Right atrium auricular region (tissue), 2 donors: ENCODE results near the gene MRPS14. TPM values are rescaled to one million over a fixed set of nuclear protein-coding genes. Genes with fewer than 3 reads are reported as not detected.
"Not testable (repeated sequence)": the region's sequence is repeated elsewhere in the genome, so short reads cannot be mapped to it uniquely, and the experiment has no call there.

Source experiments
- DNase-seq: peaks from one replicate; pipeline ENCODE4 v3.0.0-alpha.2; 2019; ENCODE audit warnings: low spot score
- H3K27ac ChIP-seq, 2 donors: fragments of 200-600 bp; sonication (generic); 1 replicate in 1 of 2; 2 replicates in 1 of 2; pipeline ENCODE4 v1.5.1; 2016 to 2019
- H3K27me3 ChIP-seq, 2 donors: fragments of 200-600 bp; sonication (generic); one replicate each; pipeline versions ENCODE4 v1.5.1 to v1.6.0; 2017 to 2019
- H3K36me3 ChIP-seq: fragments of 200-600 bp; sonication (generic); one replicate; pipeline ENCODE4 v1.5.1; 2016
- H3K4me1 ChIP-seq, 2 donors: fragments of 200-600 bp; sonication (generic); one replicate each; pipeline versions ENCODE4 v1.5.1 to v1.6.0; 2017 to 2019
- H3K4me3 ChIP-seq, 2 donors: fragments of 200-600 bp; sonication (generic); 1 replicate in 1 of 2; 2 replicates in 1 of 2; pipeline ENCODE4 v1.5.1; 2017 to 2019; ENCODE audit warnings: mild to moderate bottlenecking in 1 of 2, moderate library complexity in 1 of 2
- H3K9me3 ChIP-seq, 2 donors: fragments of 200-600 bp; sonication (generic); one replicate each; pipeline ENCODE4 v1.5.1; 2019
- total RNA-seq, 2 donors: library from RNA; depleted of rRNA; stranded (reverse); fragments of >200 nt; gene quantifications; one replicate each; pipeline ENCODE4 v1.1.0, GENCODE V29; 2016
- TF ChIP-seq, protein P1 (sequence below), 2 donors: fragments of 200-600 bp; sonication (generic); IDR thresholded peaks; one replicate each; pipeline ENCODE4 v1.5.1; 2019; ENCODE audit warnings: antibody characterized with exemption in 2 of 2

Gene MRPS14
- total RNA-seq, 2 donors from 2014 or later: 14.8 to 16.7 TPM

GRCh38 chr1:175062858-175063257 lies 39.6 kb upstream of the MRPS14 start:
- H3K4me1 ChIP-seq: no peaks in the 10 kb centered on the region
- H3K9me3 ChIP-seq: no peaks in the 10 kb centered on the region
- H3K4me3 ChIP-seq: no peak overlapping the region
- no peaks in the 10 kb centered on the region for H3K36me3 ChIP-seq
- H3K27ac ChIP-seq: no peak overlapping the region
- no peaks in the 10 kb centered on the region for H3K27me3 ChIP-seq
- no peak for DNase-seq
- TF ChIP-seq, protein P1, sequence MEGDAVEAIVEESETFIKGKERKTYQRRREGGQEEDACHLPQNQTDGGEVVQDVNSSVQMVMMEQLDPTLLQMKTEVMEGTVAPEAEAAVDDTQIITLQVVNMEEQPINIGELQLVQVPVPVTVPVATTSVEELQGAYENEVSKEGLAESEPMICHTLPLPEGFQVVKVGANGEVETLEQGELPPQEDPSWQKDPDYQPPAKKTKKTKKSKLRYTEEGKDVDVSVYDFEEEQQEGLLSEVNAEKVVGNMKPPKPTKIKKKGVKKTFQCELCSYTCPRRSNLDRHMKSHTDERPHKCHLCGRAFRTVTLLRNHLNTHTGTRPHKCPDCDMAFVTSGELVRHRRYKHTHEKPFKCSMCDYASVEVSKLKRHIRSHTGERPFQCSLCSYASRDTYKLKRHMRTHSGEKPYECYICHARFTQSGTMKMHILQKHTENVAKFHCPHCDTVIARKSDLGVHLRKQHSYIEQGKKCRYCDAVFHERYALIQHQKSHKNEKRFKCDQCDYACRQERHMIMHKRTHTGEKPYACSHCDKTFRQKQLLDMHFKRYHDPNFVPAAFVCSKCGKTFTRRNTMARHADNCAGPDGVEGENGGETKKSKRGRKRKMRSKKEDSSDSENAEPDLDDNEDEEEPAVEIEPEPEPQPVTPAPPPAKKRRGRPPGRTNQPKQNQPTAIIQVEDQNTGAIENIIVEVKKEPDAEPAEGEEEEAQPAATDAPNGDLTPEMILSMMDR (IDR thresholded peaks at IDR 0.05): no peak

GRCh38 chr1:175062339-175062738 lies 39.1 kb upstream of the MRPS14 start:
- H3K4me1 ChIP-seq: no peaks in the 10 kb centered on the region
- TF ChIP-seq, protein P1 (IDR thresholded peaks at IDR 0.05): no peak
- H3K27ac ChIP-seq: no peak overlapping the region
- no peaks in the 10 kb centered on the region for H3K27me3 ChIP-seq
- no peaks in the 10 kb centered on the region for H3K36me3 ChIP-seq
- no peak for DNase-seq
- no peak overlapping the region for H3K4me3 ChIP-seq
- H3K9me3 ChIP-seq: no peaks in the 10 kb centered on the region

DNA sequence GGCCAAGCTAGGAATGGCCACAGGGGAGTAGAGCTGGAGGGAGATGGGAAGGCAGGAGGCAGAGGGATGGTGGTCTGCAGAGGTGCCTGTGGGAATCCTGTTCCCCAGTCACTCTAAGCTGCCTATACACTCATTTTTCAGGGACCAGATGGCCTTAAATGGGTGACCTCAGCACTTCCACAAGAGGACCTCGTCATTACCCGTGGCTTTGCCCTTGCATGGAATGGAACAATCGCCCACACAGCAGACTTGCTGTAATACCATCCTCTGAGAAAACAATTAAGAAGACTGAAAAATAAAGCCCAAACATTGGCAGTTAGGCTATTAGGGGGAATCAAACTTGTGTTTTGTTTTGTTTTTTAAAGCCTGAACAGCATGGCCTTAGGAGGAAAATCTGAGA lies 31.5 kb upstream of the MRPS14 start:
- no peak overlapping the region for H3K27ac ChIP-seq
- no peaks in the 10 kb centered on the region for H3K36me3 ChIP-seq
- TF ChIP-seq, protein P1 (IDR thresholded peaks at IDR 0.05): no peak
- no peaks in the 10 kb centered on the region for H3K27me3 ChIP-seq
- no peaks in the 10 kb centered on the region for H3K9me3 ChIP-seq
- H3K4me1 ChIP-seq: no peaks in the 10 kb centered on the region
- no peak overlapping the region for H3K4me3 ChIP-seq
- no peak for DNase-seq

DNA sequence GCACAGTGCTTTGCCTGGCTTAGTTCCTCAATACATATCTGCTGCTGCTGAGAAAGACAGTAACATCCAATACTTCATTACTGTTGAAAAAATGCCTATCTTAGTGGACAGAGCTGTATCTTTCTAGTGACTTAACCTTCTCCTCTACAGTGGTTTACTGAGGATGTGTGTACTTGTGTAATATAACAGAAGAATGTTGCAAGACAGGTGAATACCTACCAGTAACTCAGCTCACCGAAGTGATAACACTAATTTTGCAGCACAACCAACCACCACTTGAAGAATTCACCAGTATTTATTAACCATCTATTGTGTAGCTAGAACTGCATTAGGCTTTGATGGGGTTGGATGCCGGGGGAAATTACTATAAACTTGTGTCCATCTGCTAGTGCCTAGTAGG lies 27.8 kb upstream of the MRPS14 start:
- Histone ChIP-seq H3K4me1 (no peaks in the 10 kb centered on the region), H3K9me3 (no peaks in the 10 kb centered on the region), H3K27ac (no peak overlapping the region), H3K36me3 (no peaks in the 10 kb centered on the region), H3K4me3 (no peak overlapping the region), H3K27me3 (no peaks in the 10 kb centered on the region)
- no peak for DNase-seq
- TF ChIP-seq, protein P1 (IDR thresholded peaks at IDR 0.05): no peak

DNA sequence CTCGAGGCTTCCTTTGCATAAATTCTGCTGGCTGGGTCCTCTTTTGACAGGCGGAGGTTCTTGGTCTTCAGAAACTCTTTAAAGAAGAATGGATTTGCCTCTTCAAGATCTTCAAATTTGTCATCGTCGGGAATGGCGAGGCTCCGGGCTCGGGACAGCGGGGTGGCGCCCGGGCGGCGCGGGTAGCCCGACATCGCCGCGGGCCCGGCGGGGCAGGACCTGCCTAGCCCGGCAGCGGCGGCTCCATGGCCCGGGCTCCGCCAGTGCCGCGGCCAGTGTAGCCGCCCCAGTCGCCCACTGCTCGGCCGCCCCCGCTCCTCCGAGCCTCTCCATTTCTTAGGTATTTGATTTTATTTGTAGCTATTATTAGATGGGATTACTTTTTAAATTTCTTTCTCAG lies 22.3 kb upstream of the MRPS14 start:
- DNase-seq: no peak
- Histone ChIP-seq H3K9me3 (no peaks in the 10 kb centered on the region), H3K4me3 (no peak overlapping the region), H3K36me3 (no peaks in the 10 kb centered on the region), H3K27me3 (no peaks in the 10 kb centered on the region), H3K27ac (no peak overlapping the region), H3K4me1 (no peaks in the 10 kb centered on the region)
- TF ChIP-seq, protein P1 (IDR thresholded peaks at IDR 0.05): no peak

- Histone ChIP-seq H3K9me3 (no peaks in the 10 kb centered on the region), H3K4me1 (no peaks in the 10 kb centered on the region), H3K36me3 (no peaks in the 10 kb centered on the region), H3K27ac (no peak overlapping the region), H3K27me3 (no peaks in the 10 kb centered on the region), H3K4me3 (no peak overlapping the region)
- DNase-seq: no peak
- TF ChIP-seq, protein P1 (IDR thresholded peaks at IDR 0.05): no peak
Observed at GRCh38 chr1:175045097-175045496, 21.9 kb upstream of the MRPS14 start.

GRCh38 chr1:175044591-175044990 lies 21.4 kb upstream of the MRPS14 start:
- not testable (repeated sequence) for H3K27me3 ChIP-seq, H3K9me3 ChIP-seq, H3K27ac ChIP-seq, H3K36me3 ChIP-seq, DNase-seq, H3K4me3 ChIP-seq, H3K4me1 ChIP-seq
